K562 (cell line): ENCODE results near the gene CRYBG2. TPM values are rescaled to one million over a fixed set of nuclear protein-coding genes. Genes with fewer than 3 reads are reported as not detected.
A peak's percentile ranks its signal among the peaks of the same experiment; 100 is the strongest.

Source experiments
- BHLHE40 ChIP-seq: IDR thresholded peaks from 2 replicates; pipeline ENCODE4 v1.6.1; 2011; ENCODE audit warnings: low read length, improper control_type of control experiment
- ELF2 ChIP-seq: fragments of 250-450 bp; sonication (Bioruptor Pico); IDR thresholded peaks from 2 replicates; pipeline ENCODE4 v1.5.0; 2021; ENCODE audit warnings: mild to moderate bottlenecking
- EP400 ChIP-seq: fragments of 450-650 bp; IDR thresholded peaks from 2 replicates; pipeline ENCODE4 v1.6.1; 2017; ENCODE audit warnings: antibody characterized with exemption, mild to moderate bottlenecking, moderate library complexity
- MBD2 ChIP-seq: sonication (generic); IDR thresholded peaks from 2 replicates; pipeline ENCODE4 v1.6.1; 2016; ENCODE audit warnings: low read depth, borderline replicate concordance
- MITF ChIP-seq: IDR thresholded peaks from 2 replicates; pipeline ENCODE4 v1.6.1; 2014; ENCODE audit warnings: antibody characterized with exemption
- NCOA1 ChIP-seq: fragments of 450-650 bp; IDR thresholded peaks from 2 replicates; pipeline ENCODE4 v1.6.1; 2016; ENCODE audit warnings: low read depth
- NCOR1 ChIP-seq: fragments of 450-650 bp; IDR thresholded peaks from 2 replicates; pipeline ENCODE4 v1.6.1; 2016; ENCODE audit warnings: mild to moderate bottlenecking, moderate library complexity
- NR2F6 ChIP-seq: fragments of 450-650 bp; formaldehyde crosslinking; IDR thresholded peaks from 2 replicates; pipeline ENCODE4 v1.4.0; 2020; ENCODE audit warnings: mild to moderate bottlenecking
- NUFIP1 ChIP-seq: fragments of 450-650 bp; IDR thresholded peaks from 2 replicates; pipeline ENCODE4 v1.6.1; 2018; ENCODE audit not compliant: partially characterized antibody
- PML ChIP-seq: IDR thresholded peaks from 2 replicates; pipeline ENCODE4 v1.6.1; 2012; ENCODE audit warnings: low read length, inconsistent platforms
- POLR2B ChIP-seq: fragments of 450-650 bp; IDR thresholded peaks from 2 replicates; pipeline ENCODE4 v1.6.1; 2018; ENCODE audit warnings: low read depth; ENCODE audit not compliant: partially characterized antibody
- POLR2G ChIP-seq: fragments of 200-400 bp; formaldehyde crosslinking; IDR thresholded peaks from 2 replicates; pipeline ENCODE4 v1.6.1; 2017; ENCODE audit warnings: low read depth, mild to moderate bottlenecking, antibody characterized with exemption, low read length, moderate library complexity
- PRDM10 ChIP-seq: fragments of 450-650 bp; IDR thresholded peaks from 2 replicates; pipeline ENCODE4 v1.6.1; 2018; ENCODE audit not compliant: partially characterized antibody
- TFAM ChIP-seq: fragments of 250-450 bp; sonication (Bioruptor Pico); conservative IDR thresholded peaks from 2 replicates; pipeline ENCODE4 v1.5.0; 2021; ENCODE audit warnings: mild to moderate bottlenecking, moderate library complexity
- YY1 ChIP-seq, 3 experiments: IDR thresholded peaks; 2 replicates each; pipeline ENCODE4 v1.6.1; 2011; ENCODE audit warnings: low read length in 2 of 3, mild to moderate bottlenecking in 2 of 3, moderate library complexity in 2 of 3, borderline replicate concordance in 1 of 3, control low read depth in 1 of 3, low read depth in 1 of 3; ENCODE audit not compliant: insufficient read depth in 3 of 3, insufficient replicate concordance in 2 of 3, control insufficient read depth in 1 of 3, insufficient read length in 1 of 3; ENCODE audit errors: extremely low read depth in 1 of 3
- ZBTB17 ChIP-seq: fragments of 450-650 bp; formaldehyde crosslinking; IDR thresholded peaks from 2 replicates; pipeline ENCODE4 v1.4.0; 2020; ENCODE audit warnings: mild to moderate bottlenecking
- ZNF174 ChIP-seq: fragments of 250-450 bp; sonication (Bioruptor Pico); IDR thresholded peaks from 2 replicates; pipeline ENCODE4 v1.4.0; 2020; ENCODE audit warnings: mild to moderate bottlenecking
- ZNF282 ChIP-seq: sonication (generic); formaldehyde crosslinking; IDR thresholded peaks from 2 replicates; pipeline ENCODE4 v1.8.1; 2023; ENCODE audit warnings: missing genetic modification reagents
- ZNF639 ChIP-seq, 2 experiments: fragments of 200-800 bp in 1 of 2; sonication (Bioruptor generic) in 1 of 2; sonication (generic) in 1 of 2; formaldehyde crosslinking in 1 of 2; IDR thresholded peaks in 1 of 2; conservative IDR thresholded peaks in 1 of 2; 2 replicates each; pipeline versions ENCODE4 v1.5.0 to v1.6.1; 2016 to 2020; ENCODE audit warnings: missing compliant biosample characterization in 1 of 2, missing genetic modification characterization in 1 of 2, missing genetic modification reagents in 1 of 2
- ZNF75A ChIP-seq: fragments of 450-650 bp; formaldehyde crosslinking; IDR thresholded peaks from 2 replicates; pipeline ENCODE4 v1.4.0; 2020; ENCODE audit warnings: mild to moderate bottlenecking
- polyA plus RNA-seq, 8 experiments: library from polyadenylated mRNA; depleted of rRNA in 4 of 8; stranded (reverse) in 5 of 8; unstranded in 3 of 8; fragments of >200 nt; fragmentation: Nextera tagmentation in 2 of 8; fragmentation: Illumina TruSeq in 1 of 8; extraction: Ambion mirVana in 2 of 8; extraction: Trizol in 1 of 8; gene quantifications; 2 replicates each; pipeline versions ENCODE4 v1.2.1 to v1.2.3, GENCODE V29; 2011 to 2014; ENCODE audit warnings: inconsistent platforms in 1 of 8, missing spikeins in 1 of 8
- total RNA-seq, 7 experiments: library from RNA; depleted of rRNA in 6 of 7; stranded (reverse); fragments of >200 nt in 6 of 7; fragmentation: Illumina TruSeq in 2 of 7; extraction: Trizol in 2 of 7; gene quantifications; 2 replicates each; pipeline versions ENCODE4 v1.2.1 to v1.2.3, GENCODE V29; 2011 to 2021; ENCODE audit warnings: low replicate concordance in 1 of 7

CRYBG2 gene
- total and polyA plus RNA-seq, 9 of the 15 experiments (the other 6 are each of a cell fraction or from before 2014, with no cell fraction given), result 0.39 to 8.5 (median 3.7) TPM

- TF ChIP-seq POLR2G (peak; percentile 96), PRDM10 (peak; percentile 12), ZNF639 (CRISPR knock-in tag; conservative IDR thresholded peaks at IDR 0.05 in 1 of 2, IDR thresholded peaks at IDR 0.05 in 1 of 2) (peak in 1 of 2 experiments; percentile 85; a peak in 2 of 4 replicates), ZNF75A (CRISPR knock-in tag) (peak; percentile 33; the same call in 1 of the 2 replicates), ZBTB17 (peak; percentile 47; the same call in 1 of the 2 replicates), YY1 (IDR thresholded peaks at IDR 0.05; ENCODE audit: borderline replicate concordance in 1 of 3, control insufficient read depth in 1 of 3, extremely low read depth in 1 of 3, insufficient read depth in 3 of 3, insufficient read length in 1 of 3, insufficient replicate concordance in 2 of 3, low read depth in 1 of 3, low read length in 2 of 3) (peak in 2 of 3 experiments; percentile 36 to 66), ELF2 (CRISPR knock-in tag) (peak; percentile 78; the same call in 1 of the 2 replicates), NR2F6 (CRISPR knock-in tag) (no peak), NCOA1 (peak; percentile 11; the same call in 1 of the 2 replicates), POLR2B (peak; percentile 81), EP400 (peak; percentile 63; the same call in 1 of the 2 replicates), NUFIP1 (no peak), TFAM (no peak), MBD2 (peak; percentile 37), ZNF174 (CRISPR knock-in tag) (no peak), BHLHE40 (peak; percentile 65), PML (peak; percentile 55), MITF (peak; percentile 56; the same call in 1 of the 2 replicates), ZNF282 (CRISPR knock-in tag) (peak; percentile 83; the same call in 1 of the 2 replicates), NCOR1 (peak; percentile 5; the same call in 1 of the 2 replicates)
These were observed 74.2 kb downstream of the CRYBG2 start, which contains the start of gene SH3BGRL3 (continued) for GRCh38 chr1:26279456-26280332.
